Measurements from ENCODE around the gene UVRAG. TPM values are rescaled to one million over a fixed set of nuclear protein-coding genes. Genes with fewer than 3 reads are reported as not detected.
A peak's percentile ranks its signal among the peaks of the same experiment; 100 is the strongest.
"Not testable (repeated sequence)": the region's sequence is repeated elsewhere in the genome, so short reads cannot be mapped to it uniquely, and the experiment has no call there.

Gene UVRAG
- total RNA-seq, 1 donor from 2014 or later, result 8.8 TPM

- ATAC-seq (peak; percentile 12), DNase-seq (ENCODE audit: low spot score) (no peak)
Observed at GRCh38 chr11:75836417-75836816, 21.4 kb downstream of the UVRAG start.

- ATAC-seq (peak; percentile 27), DNase-seq (ENCODE audit: low spot score) (no peak)
Observed at GRCh38 chr11:75839851-75840250, 24.8 kb downstream of the UVRAG start.

- ATAC-seq, result no peak
- DNase-seq (ENCODE audit: low spot score), result no peak
Observed at GRCh38 chr11:75840522-75840921, 25.5 kb downstream of the UVRAG start.

- DNase-seq (ENCODE audit: low spot score) (no peak), ATAC-seq (no peak)
Observed at GRCh38 chr11:75841739-75842138, 26.7 kb downstream of the UVRAG start.

- no peak for DNase-seq (ENCODE audit: low spot score)
Observed at GRCh38 chr11:75845324-75845723, 30.3 kb downstream of the UVRAG start.

GRCh38 chr11:75849894-75850293, 34.9 kb downstream of the UVRAG start:
- ATAC-seq (no peak), DNase-seq (ENCODE audit: low spot score) (no peak)

More at GRCh38 chr11:75845324-75845723, 30.3 kb downstream of the UVRAG start:
- ATAC-seq, result no peak

- DNase-seq (ENCODE audit: low spot score), result no peak
- ATAC-seq, result peak; percentile 48
Observed at GRCh38 chr11:75850787-75851186, 35.8 kb downstream of the UVRAG start.

GRCh38 chr11:75851203-75851602, 36.2 kb downstream of the UVRAG start:
- DNase-seq (ENCODE audit: low spot score) (no peak), ATAC-seq (no peak)

- ATAC-seq, result no peak
- DNase-seq (ENCODE audit: low spot score), result no peak
Observed at GRCh38 chr11:75852406-75853017, 37.5 kb downstream of the UVRAG start.

- DNase-seq (ENCODE audit: low spot score); ATAC-seq: not testable (repeated sequence)
Observed at GRCh38 chr11:75853563-75853962, 38.6 kb downstream of the UVRAG start.

- DNase-seq (ENCODE audit: low spot score), result no peak
- ATAC-seq, result no peak
Observed at GRCh38 chr11:75853971-75854370, 39.0 kb downstream of the UVRAG start.

GRCh38 chr11:75855206-75855605, 40.2 kb downstream of the UVRAG start:
- ATAC-seq (no peak), DNase-seq (ENCODE audit: low spot score) (no peak)

- no peak for ATAC-seq
Observed at GRCh38 chr11:75856912-75857311, 41.9 kb downstream of the UVRAG start.

GRCh38 chr11:75858042-75858441, 43.0 kb downstream of the UVRAG start:
- no peak for ATAC-seq
- DNase-seq (ENCODE audit: low spot score), result no peak

More at GRCh38 chr11:75856912-75857311, 41.9 kb downstream of the UVRAG start:
- DNase-seq (ENCODE audit: low spot score), result no peak

GRCh38 chr11:75858613-75859012, 43.6 kb downstream of the UVRAG start:
- ATAC-seq (peak; percentile 28), DNase-seq (ENCODE audit: low spot score) (no peak)

- DNase-seq (ENCODE audit: low spot score) (no peak), ATAC-seq (no peak)
Observed at GRCh38 chr11:75859614-75860013, 44.6 kb downstream of the UVRAG start.

GRCh38 chr11:75862437-75862836, 47.4 kb downstream of the UVRAG start:
- ATAC-seq (no peak), DNase-seq (ENCODE audit: low spot score) (no peak)

- peak; percentile 94 for ATAC-seq
- no peak for DNase-seq (ENCODE audit: low spot score)
Observed at GRCh38 chr11:75867778-75868374, 52.9 kb downstream of the UVRAG start.

- peak; percentile 41 for ATAC-seq
- DNase-seq (ENCODE audit: low spot score), result no peak
Observed at GRCh38 chr11:75868990-75869389, 54.0 kb downstream of the UVRAG start.

GRCh38 chr11:75869661-75870455, 54.8 kb downstream of the UVRAG start:
- no peak for ATAC-seq
- no peak for DNase-seq (ENCODE audit: low spot score)

GRCh38 chr11:75872887-75873416, 57.9 kb downstream of the UVRAG start:
- ATAC-seq, result no peak

More at GRCh38 chr11:75872887-75873416, 57.9 kb downstream of the UVRAG start:
- no peak for DNase-seq (ENCODE audit: low spot score)

Measured in left lobe of liver (tissue), 2 donors.